Transverse colon (tissue), 4 donors: ENCODE results near the gene BICD1. TPM values are rescaled to one million over a fixed set of nuclear protein-coding genes. Genes with fewer than 3 reads are reported as not detected.

Experiments used
- DNase-seq: peaks from one replicate; pipeline ENCODE4 v3.0.0-alpha.2; 2019
- H3K27ac ChIP-seq, 4 donors: fragments of 200-600 bp; sonication (generic); 2 replicates each; pipeline ENCODE4 v1.5.1; 2016 to 2018; ENCODE audit warnings: inconsistent platforms in 4 of 4
- H3K27me3 ChIP-seq: fragments of 200-600 bp; sonication (generic); 2 replicates; pipeline ENCODE4 v1.5.1; 2017; ENCODE audit warnings: inconsistent platforms
- H3K36me3 ChIP-seq, 4 donors: fragments of 200-600 bp; sonication (generic); 2 replicates each; pipeline ENCODE4 v1.5.1; 2017 to 2019; ENCODE audit warnings: inconsistent platforms in 4 of 4
- H3K4me1 ChIP-seq, 4 donors: fragments of 200-600 bp; sonication (generic); 2 replicates each; pipeline ENCODE4 v1.5.1; 2017 to 2020; ENCODE audit warnings: inconsistent platforms in 4 of 4
- H3K4me3 ChIP-seq, 4 donors: fragments of 200-600 bp; sonication (generic); 1 replicate in 1 of 4; 2 replicates in 3 of 4; pipeline versions ENCODE4 v1.5.1 to v1.6.1; 2017 to 2019; ENCODE audit warnings: inconsistent platforms in 4 of 4
- H3K9me3 ChIP-seq, 2 donors: fragments of 200-600 bp; sonication (generic); 2 replicates each; pipeline ENCODE4 v1.5.1; 2017 to 2019; ENCODE audit warnings: inconsistent platforms in 2 of 2
- CTCF ChIP-seq, 5 experiments: fragments of 200-600 bp in 3 of 5; fragments of 450-650 bp in 2 of 5; sonication (generic) in 3 of 5; IDR thresholded peaks; 1 replicate in 2 of 5; 2 replicates in 3 of 5; pipeline ENCODE4 v1.5.1; 2016 to 2017; ENCODE audit warnings: antibody characterized with exemption in 5 of 5, inconsistent platforms in 3 of 5, mild to moderate bottlenecking in 2 of 5, moderate library complexity in 1 of 5
- EP300 ChIP-seq: sonication (generic); formaldehyde crosslinking; IDR thresholded peaks from one replicate; pipeline ENCODE4 v1.6.1; 2017; ENCODE audit warnings: antibody characterized with exemption, low read depth
- POLR2A ChIP-seq: fragments of 450-650 bp; IDR thresholded peaks from one replicate; pipeline ENCODE4 v1.6.1; 2016; ENCODE audit warnings: antibody characterized with exemption, mild to moderate bottlenecking, moderate library complexity
- POLR2AphosphoS5 ChIP-seq, 3 donors: sonication (generic); formaldehyde crosslinking; IDR thresholded peaks; one replicate each; pipeline ENCODE4 v1.6.1; 2016; ENCODE audit warnings: antibody characterized with exemption in 3 of 3
- WGBS, 2 donors: methylation state at CpG; one replicate each; pipeline ENCODE4 v1.1.5; 2018; ENCODE audit warnings: low coverage in 1 of 2; 5-methylcytosine and 5-hydroxymethylcytosine counted together
- in situ Hi-C, 4 donors: fragments of 200-750 bp; cut with MboI; loops; one replicate each; pipeline versions ENCODE4 v1.15.0 to v1.15.1; 2017; ENCODE audit warnings: low sequenced_read_pairs in 3 of 4, low pct_ligation_motif_present in 1 of 4, low pct_unique_long_range_greater_than_20kb in 1 of 4
- intact Hi-C: fragments of 100-400 bp; cut with DNase I; formaldehyde crosslinking; loops from one replicate; pipeline ENCODE4 v1.15.1; 2023; ENCODE audit warnings: low total_unique reads
- total RNA-seq, 4 donors: library from RNA; depleted of rRNA; stranded (reverse); fragments of >200 nt; gene quantifications; one replicate each; pipeline ENCODE4 v1.1.0, GENCODE V29; 2016

Gene BICD1
- total RNA-seq, 4 donors from 2014 or later = 0.75 to 27.7 (median 5.2) TPM

GRCh38 chr12:32198555-32198954 is 91.9 kb downstream of the BICD1 start:
- no peaks in the 10 kb centered on the region for H3K36me3 ChIP-seq
- 80 to 92% methylated on average over 1 to 2 of the region's 2 CpGs for WGBS, 2 donors
- no peaks in the 10 kb centered on the region for H3K27me3 ChIP-seq
- H3K27ac ChIP-seq = no peak overlapping the region
- in situ Hi-C loops (no loop called here), intact Hi-C loops (no loop called here)
- TF ChIP-seq POLR2A (no peak), EP300 (no peak), POLR2AphosphoS5 (IDR thresholded peaks at IDR 0.05) (no peak), CTCF (IDR thresholded peaks at IDR 0.05) (no peak)
- H3K4me3 ChIP-seq = no peak overlapping the region
- H3K4me1 ChIP-seq = no peaks in the 10 kb centered on the region
- peaks cover 5 to 6% of the 10 kb centered on the region in 2 donors for H3K9me3 ChIP-seq
- DNase-seq = no peak

- Histone ChIP-seq H3K27me3 (no peaks in the 10 kb centered on the region), H3K27ac (no peak overlapping the region), H3K4me3 (no peak overlapping the region), H3K4me1 (no peaks in the 10 kb centered on the region), H3K9me3 (no peaks in the 10 kb centered on the region), H3K36me3 (no peaks in the 10 kb centered on the region)
- TF ChIP-seq POLR2AphosphoS5 (IDR thresholded peaks at IDR 0.05) (no peak), POLR2A (no peak), CTCF (IDR thresholded peaks at IDR 0.05) (no peak), EP300 (no peak)
- in situ Hi-C loops (no loop called here), intact Hi-C loops (no loop called here)
- DNase-seq = no peak
- WGBS, 2 donors = 91 to 100% methylated on average over 1 to 2 of the region's 2 CpGs
These were observed 94.4 kb downstream of the BICD1 start for GRCh38 chr12:32201096-32201495.

GRCh38 chr12:32201976-32202375 is 95.3 kb downstream of the BICD1 start:
- no peaks in the 10 kb centered on the region for H3K9me3 ChIP-seq
- no peaks in the 10 kb centered on the region for H3K27me3 ChIP-seq
- H3K4me1 ChIP-seq = no peaks in the 10 kb centered on the region
- in situ Hi-C loops (no loop called here), intact Hi-C loops (no loop called here)
- no peak overlapping the region for H3K27ac ChIP-seq
- DNase-seq = no peak
- no peak overlapping the region for H3K4me3 ChIP-seq
- TF ChIP-seq POLR2AphosphoS5 (IDR thresholded peaks at IDR 0.05) (no peak), POLR2A (no peak), CTCF (IDR thresholded peaks at IDR 0.05) (no peak), EP300 (no peak)
- H3K36me3 ChIP-seq = no peaks in the 10 kb centered on the region
- WGBS, 2 donors = 86 to 94% methylated on average over 1 of the region's 1 CpG

GRCh38 chr12:32205731-32206130 is 99.1 kb downstream of the BICD1 start:
- Histone ChIP-seq H3K27ac (no peak overlapping the region), H3K4me1 (no peaks in the 10 kb centered on the region), H3K4me3 (no peak overlapping the region), H3K36me3 (no peaks in the 10 kb centered on the region), H3K9me3 (no peaks in the 10 kb centered on the region), H3K27me3 (no peaks in the 10 kb centered on the region)
- in situ Hi-C loops (no loop called here), intact Hi-C loops (no loop called here)
- TF ChIP-seq POLR2AphosphoS5 (IDR thresholded peaks at IDR 0.05) = no peak
- TF ChIP-seq POLR2A = no peak
- TF ChIP-seq CTCF (IDR thresholded peaks at IDR 0.05) = no peak
- no peak for TF ChIP-seq EP300
- no peak for DNase-seq
- WGBS, 2 donors = 96% methylated on average over 3 of the region's 3 CpGs
